Omental fat pad (tissue), 4 donors: ENCODE measurements around the gene KCNB1. TPM values are rescaled to one million over a fixed set of nuclear protein-coding genes. Genes with fewer than 3 reads are reported as not detected.

ENCODE experiments used
- ATAC-seq: fragments of 150-250 bp; one replicate; pipeline ENCODE4 v1.9.1; 2016; ENCODE audit warnings: mild to moderate bottlenecking, moderate library complexity; ENCODE audit not compliant: low FRiP score
- DNase-seq: peaks from one replicate; pipeline ENCODE4 v3.0.0-alpha.2; 2019; ENCODE audit warnings: low spot score
- CTCF ChIP-seq, 3 donors: fragments of 450-650 bp; IDR thresholded peaks; one replicate each; pipeline ENCODE4 v1.5.1; 2016 to 2017; ENCODE audit warnings: antibody characterized with exemption in 3 of 3, mild to moderate bottlenecking in 3 of 3, moderate library complexity in 2 of 3
- total RNA-seq, 4 donors: library from RNA; depleted of rRNA; stranded (reverse); fragments of >200 nt; gene quantifications; one replicate each; pipeline ENCODE4 v1.1.0, GENCODE V29; 2016

The KCNB1 gene
- total RNA-seq, 4 donors from 2014 or later, result 15.0 to 34.4 (median 22.9) TPM

GRCh38 chr20:49352751-49353150 is 129.7 kb downstream of the KCNB1 start:
- ATAC-seq, result no peak
- no peak for DNase-seq
- TF ChIP-seq CTCF (IDR thresholded peaks at IDR 0.05), result no peak

- DNase-seq (no peak), ATAC-seq (no peak)
- no peak for TF ChIP-seq CTCF (IDR thresholded peaks at IDR 0.05)
Observed at GRCh38 chr20:49351775-49352174, 130.7 kb downstream of the KCNB1 start.

- ATAC-seq, result peak; percentile 73
- DNase-seq, result peak; percentile 60
- TF ChIP-seq CTCF (IDR thresholded peaks at IDR 0.05), result no peak
Observed at GRCh38 chr20:49349694-49350252, 132.7 kb downstream of the KCNB1 start.

GRCh38 chr20:49349078-49349477 is 133.4 kb downstream of the KCNB1 start:
- ATAC-seq, result no peak
- no peak for DNase-seq
- no peak for TF ChIP-seq CTCF (IDR thresholded peaks at IDR 0.05)

GRCh38 chr20:49348563-49348962 is 133.9 kb downstream of the KCNB1 start:
- ATAC-seq (no peak), DNase-seq (no peak)
- no peak for TF ChIP-seq CTCF (IDR thresholded peaks at IDR 0.05)

- no peak for ATAC-seq
- DNase-seq, result no peak
- no peak for TF ChIP-seq CTCF (IDR thresholded peaks at IDR 0.05)
Observed at GRCh38 chr20:49347156-49347555, 135.3 kb downstream of the KCNB1 start.

- no peak for TF ChIP-seq CTCF (IDR thresholded peaks at IDR 0.05)
- no peak for ATAC-seq
- no peak for DNase-seq
Observed at GRCh38 chr20:49346682-49347081, 135.8 kb downstream of the KCNB1 start.
